ENCODE measurements around the gene ARHGEF17. TPM values are rescaled to one million over a fixed set of nuclear protein-coding genes. Genes with fewer than 3 reads are reported as not detected.

ARHGEF17 gene
- total and polyA plus RNA-seq, 10 donors, result 5.1 to 48.5 (median 29.0) TPM

- Histone ChIP-seq H3K27ac (no peak overlapping the region), H3K9me3 (no peaks in the 10 kb centered on the region), H3K36me3 (peaks cover 0 to 91% (median 57%) of the 10 kb centered on the region in 6 donors), H3K4me1 (peaks cover 0 to 20% (median 12%) of the 10 kb centered on the region in 6 donors), H3K27me3 (replicated peaks in 1 of 7) (no peaks in the 10 kb centered on the region), H3K4me3 (no peak overlapping the region)
- WGBS, 5 donors, result 89 to 96% (median 95%) methylated on average over 7 of the region's 7 CpGs
- intact Hi-C loops (cut with DNase I; ENCODE audit: low total_unique reads), result no loop called here
- DNase-seq, result no peak
- TF ChIP-seq POLR2AphosphoS5 (IDR thresholded peaks at IDR 0.05) (no peak), POLR2A (IDR thresholded peaks at IDR 0.05) (no peak), CTCF (IDR thresholded peaks at IDR 0.05 in 8 of 11, conservative IDR thresholded peaks at IDR 0.05 in 3 of 11) (no peak)
These were observed 88.9 kb downstream of the ARHGEF17 start for GRCh38 chr11:73396985-73397384.

GRCh38 chr11:73397468-73398131 lies 89.5 kb downstream of the ARHGEF17 start:
- TF ChIP-seq CTCF (IDR thresholded peaks at IDR 0.05 in 8 of 11, conservative IDR thresholded peaks at IDR 0.05 in 3 of 11) (no peak), POLR2A (IDR thresholded peaks at IDR 0.05) (no peak), POLR2AphosphoS5 (IDR thresholded peaks at IDR 0.05) (peak in 2 of 3 donors; percentile 13 to 62)
- Histone ChIP-seq H3K27ac (no peak overlapping the region), H3K36me3 (peaks cover 0 to 91% (median 50%) of the 10 kb centered on the region in 6 donors), H3K9me3 (no peaks in the 10 kb centered on the region), H3K4me3 (no peak overlapping the region), H3K4me1 (peaks cover 0 to 14% (median 10%) of the 10 kb centered on the region in 6 donors), H3K27me3 (replicated peaks in 1 of 7) (no peaks in the 10 kb centered on the region)
- WGBS, 5 donors, result 84 to 95% (median 91%) methylated on average over 8 of the region's 8 CpGs
- intact Hi-C loops (cut with DNase I; ENCODE audit: low total_unique reads), result no loop called here
- peak; percentile 63 for DNase-seq

GRCh38 chr11:73398132-73398526 lies 90.1 kb downstream of the ARHGEF17 start:
- H3K27me3 ChIP-seq (replicated peaks in 1 of 7), result no peaks in the 10 kb centered on the region
- no peak overlapping the region for H3K27ac ChIP-seq
- 87 to 95% (median 90%) methylated on average over 5 of the region's 5 CpGs for WGBS, 5 donors
- H3K36me3 ChIP-seq, result peaks cover 0 to 88% (median 48%) of the 10 kb centered on the region in 6 donors
- H3K9me3 ChIP-seq, result no peaks in the 10 kb centered on the region
- no peak for TF ChIP-seq CTCF (IDR thresholded peaks at IDR 0.05 in 8 of 11, conservative IDR thresholded peaks at IDR 0.05 in 3 of 11)
- peak in 1 of 3 donors; percentile 18 for TF ChIP-seq POLR2AphosphoS5 (IDR thresholded peaks at IDR 0.05)
- no peak for TF ChIP-seq POLR2A (IDR thresholded peaks at IDR 0.05)
- no peak overlapping the region for H3K4me3 ChIP-seq
- no peak for DNase-seq
- H3K4me1 ChIP-seq, result peaks cover 0 to 10% (median 5%) of the 10 kb centered on the region in 6 donors
- intact Hi-C loops (cut with DNase I; ENCODE audit: low total_unique reads), result no loop called here

- no peaks in the 10 kb centered on the region for H3K9me3 ChIP-seq
- WGBS, 5 donors, result 85 to 96% (median 94%) methylated on average over 2 of the region's 2 CpGs
- TF ChIP-seq POLR2AphosphoS5 (IDR thresholded peaks at IDR 0.05) (peak in 2 of 3 donors; percentile 39 to 47), CTCF (IDR thresholded peaks at IDR 0.05 in 8 of 11, conservative IDR thresholded peaks at IDR 0.05 in 3 of 11) (no peak)
- H3K36me3 ChIP-seq, result peaks cover 0 to 82% (median 47%) of the 10 kb centered on the region in 6 donors
- intact Hi-C loops (cut with DNase I; ENCODE audit: low total_unique reads), result no loop called here
- DNase-seq, result no peak
- peaks cover 0 to 10% (median 1%) of the 10 kb centered on the region in 6 donors for H3K4me1 ChIP-seq
- H3K4me3 ChIP-seq, result no peak overlapping the region
- peak overlapping the region in 1 of 8 donors; percentile 33 for H3K27ac ChIP-seq
- no peaks in the 10 kb centered on the region for H3K27me3 ChIP-seq (replicated peaks in 1 of 7)
These were observed 90.6 kb downstream of the ARHGEF17 start for GRCh38 chr11:73398721-73399120.

Data from spleen (tissue), 11 donors.